HEK293T (cell line): ENCODE data around the gene COL4A6.

Experiments used
- ARNT ChIP-seq: fragments of 450-650 bp; IDR thresholded peaks from 2 replicates; pipeline ENCODE4 v1.6.1; 2017; ENCODE audit warnings: mild to moderate bottlenecking
- BHLHE40 ChIP-seq: fragments of 450-650 bp; IDR thresholded peaks from 2 replicates; pipeline ENCODE4 v1.6.1; 2016; ENCODE audit warnings: mild to moderate bottlenecking, moderate library complexity, borderline replicate concordance
- CTBP1 ChIP-seq: fragments of 450-650 bp; IDR thresholded peaks from 2 replicates; pipeline ENCODE4 v1.6.1; 2016; ENCODE audit warnings: borderline replicate concordance
- ELF4 ChIP-seq: fragments of 450-650 bp; IDR thresholded peaks from 2 replicates; pipeline ENCODE4 v1.6.1; 2017; ENCODE audit warnings: antibody characterized with exemption
- FOXA1 ChIP-seq: fragments of 450-650 bp; IDR thresholded peaks from 2 replicates; pipeline ENCODE4 v1.6.1; 2016; ENCODE audit warnings: mild to moderate bottlenecking
- FOXK2 ChIP-seq: fragments of 450-650 bp; IDR thresholded peaks from 2 replicates; pipeline ENCODE4 v1.6.1; 2016; ENCODE audit warnings: mild to moderate bottlenecking
- FOXM1 ChIP-seq: fragments of 450-650 bp; IDR thresholded peaks from 2 replicates; pipeline ENCODE4 v1.6.1; 2017; ENCODE audit warnings: mild to moderate bottlenecking, borderline replicate concordance
- HDGF ChIP-seq: fragments of 450-650 bp; IDR thresholded peaks from 2 replicates; pipeline ENCODE4 v1.6.1; 2017; ENCODE audit warnings: antibody characterized with exemption, borderline replicate concordance
- NFRKB ChIP-seq: fragments of 450-650 bp; IDR thresholded peaks from 2 replicates; pipeline ENCODE4 v1.6.1; 2016; ENCODE audit warnings: mild to moderate bottlenecking, moderate library complexity
- SP1 ChIP-seq: fragments of 450-650 bp; IDR thresholded peaks from 2 replicates; pipeline ENCODE4 v1.6.1; 2017
- SUZ12 ChIP-seq: fragments of 450-650 bp; IDR thresholded peaks from 2 replicates; pipeline ENCODE4 v1.6.1; 2016; ENCODE audit warnings: mild to moderate bottlenecking
- ZNF384 ChIP-seq: fragments of 450-650 bp; IDR thresholded peaks from 2 replicates; pipeline ENCODE4 v1.6.1; 2016
- TF ChIP-seq, protein P1 (sequence below): fragments of 450-650 bp; IDR thresholded peaks from 2 replicates; pipeline ENCODE4 v1.6.1; 2016

- no peak for TF ChIP-seq ELF4
- TF ChIP-seq HDGF, result no peak
- no peak for TF ChIP-seq SP1
- no peak for TF ChIP-seq FOXA1
- no peak for TF ChIP-seq ARNT
- no peak for TF ChIP-seq FOXM1
- no peak for TF ChIP-seq SUZ12
- TF ChIP-seq BHLHE40, result no peak
- no peak for TF ChIP-seq CTBP1
- no peak for TF ChIP-seq FOXK2
- TF ChIP-seq ZNF384, result no peak
- TF ChIP-seq, protein P1, sequence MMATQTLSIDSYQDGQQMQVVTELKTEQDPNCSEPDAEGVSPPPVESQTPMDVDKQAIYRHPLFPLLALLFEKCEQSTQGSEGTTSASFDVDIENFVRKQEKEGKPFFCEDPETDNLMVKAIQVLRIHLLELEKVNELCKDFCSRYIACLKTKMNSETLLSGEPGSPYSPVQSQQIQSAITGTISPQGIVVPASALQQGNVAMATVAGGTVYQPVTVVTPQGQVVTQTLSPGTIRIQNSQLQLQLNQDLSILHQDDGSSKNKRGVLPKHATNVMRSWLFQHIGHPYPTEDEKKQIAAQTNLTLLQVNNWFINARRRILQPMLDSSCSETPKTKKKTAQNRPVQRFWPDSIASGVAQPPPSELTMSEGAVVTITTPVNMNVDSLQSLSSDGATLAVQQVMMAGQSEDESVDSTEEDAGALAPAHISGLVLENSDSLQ, result no peak
- no peak for TF ChIP-seq NFRKB
Measured at GRCh38 chrX:108257556-108257955, 180.7 kb downstream of the COL4A6 start.
